Effector memory CD8-positive, alpha-beta T cell (primary cell): ENCODE data around the gene EIF2AK3.
A peak's percentile ranks its signal among the peaks of the same experiment; 100 is the strongest.

Experiments used
- ATAC-seq: fragments of 150-1000 bp; cut with Tn5 transposase; replicated peaks from 2 replicates; pipeline ENCODE4 v1.10.0; 2021; ENCODE audit warnings: mild to moderate bottlenecking, moderate library complexity
- DNase-seq, 3 experiments: peaks; one replicate each; pipeline ENCODE4 v3.0.0; 2021
- H3K27ac Mint-ChIP-seq, 2 donors: one replicate each; pipeline ENCODE4 v1.8.0; 2022; ENCODE audit warnings: mild to moderate bottlenecking in 2 of 2, mixed read lengths in 2 of 2, moderate library complexity in 2 of 2
- H3K27me3 Mint-ChIP-seq, 2 donors: one replicate each; pipeline ENCODE4 v1.8.0; 2022; ENCODE audit warnings: mixed read lengths in 2 of 2
- H3K36me3 Mint-ChIP-seq: one replicate; pipeline ENCODE4 v1.8.0; 2022; ENCODE audit warnings: mild to moderate bottlenecking, moderate library complexity, mixed read lengths; ENCODE audit not compliant: insufficient read depth
- H3K4me1 Mint-ChIP-seq, 2 donors: one replicate each; pipeline ENCODE4 v1.8.0; 2022; ENCODE audit warnings: low read depth in 2 of 2, mixed read lengths in 2 of 2
- H3K4me3 Mint-ChIP-seq, 2 donors: one replicate each; pipeline ENCODE4 v1.8.0; 2022; ENCODE audit warnings: mild to moderate bottlenecking in 2 of 2, mixed read lengths in 2 of 2, moderate library complexity in 2 of 2
- H3K9me3 Mint-ChIP-seq, 2 donors: one replicate each; pipeline ENCODE4 v1.8.0; 2022; ENCODE audit warnings: mixed read lengths in 2 of 2
- total RNA-seq, 9 experiments: gene quantifications; one replicate each; lab custom pipeline; 2026; lab: John Stamatoyannopoulos, UW

The EIF2AK3 gene
- 88.4 to 136 (median 98.2) reads per million in 9 experiments for total RNA-seq

- Mint-ChIP-seq H3K27me3 (no peaks in the 10 kb centered on the region), H3K27ac (no peak within 1 kb of the TSS), H3K36me3 (peaks cover 3% of the 10 kb centered on the region), H3K9me3 (no peaks in the 10 kb centered on the region), H3K4me1 (peaks cover 3 to 18% of the 10 kb centered on the region in 2 donors), H3K4me3 (no peak within 1 kb of the TSS)
- DNase-seq (peak; percentile 92 to 95 (median 95)), ATAC-seq (peak; percentile 79)
Measured at GRCh38 chr2:88627055-88627855, at the start of gene EIF2AK3. TSS of gene EIF2AK3 (minus strand) at chr2:88627464. CDS start at chr2:88627274, 190 bp downstream.

DNA sequence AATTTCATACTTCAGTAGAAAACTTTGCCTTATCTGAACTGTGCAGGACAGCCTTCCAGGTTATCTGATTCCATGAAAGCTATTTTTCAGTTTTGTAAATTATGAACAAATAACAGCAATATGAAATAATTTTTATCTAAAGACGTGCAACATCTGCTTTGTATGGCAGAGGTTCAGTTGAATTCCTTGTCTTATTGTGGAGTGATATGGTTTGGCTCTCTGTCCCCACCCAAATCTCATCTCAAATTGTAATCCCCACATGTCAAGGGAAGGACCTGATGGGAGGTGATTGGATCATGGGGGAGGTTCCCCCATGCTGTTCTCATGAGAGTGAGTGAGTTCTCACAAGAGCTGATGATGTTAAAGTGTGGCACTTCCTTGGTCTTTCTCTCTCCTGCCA is 46.1 kb upstream of the EIF2AK3 start:
- no peak for DNase-seq
- Mint-ChIP-seq H3K4me3 (no peak overlapping the region), H3K36me3 (peaks cover 2% of the 10 kb centered on the region), H3K27me3 (peaks cover 0 to 16% of the 10 kb centered on the region in 2 donors), H3K4me1 (peaks cover 4% of the 10 kb centered on the region in 2 donors), H3K9me3 (no peaks in the 10 kb centered on the region), H3K27ac (no peak overlapping the region)
- ATAC-seq, result no peak

- Mint-ChIP-seq H3K9me3 (no peaks in the 10 kb centered on the region), H3K4me1 (peaks cover 4% of the 10 kb centered on the region in 2 donors), H3K27ac (no peak overlapping the region), H3K27me3 (peaks cover 0 to 7% of the 10 kb centered on the region in 2 donors), H3K4me3 (no peak overlapping the region), H3K36me3 (peaks cover 2% of the 10 kb centered on the region)
- ATAC-seq (peak; percentile 78), DNase-seq (peak; percentile 15 to 25 (median 24))
Measured at GRCh38 chr2:88671786-88672427, 44.6 kb upstream of the EIF2AK3 start.

DNA sequence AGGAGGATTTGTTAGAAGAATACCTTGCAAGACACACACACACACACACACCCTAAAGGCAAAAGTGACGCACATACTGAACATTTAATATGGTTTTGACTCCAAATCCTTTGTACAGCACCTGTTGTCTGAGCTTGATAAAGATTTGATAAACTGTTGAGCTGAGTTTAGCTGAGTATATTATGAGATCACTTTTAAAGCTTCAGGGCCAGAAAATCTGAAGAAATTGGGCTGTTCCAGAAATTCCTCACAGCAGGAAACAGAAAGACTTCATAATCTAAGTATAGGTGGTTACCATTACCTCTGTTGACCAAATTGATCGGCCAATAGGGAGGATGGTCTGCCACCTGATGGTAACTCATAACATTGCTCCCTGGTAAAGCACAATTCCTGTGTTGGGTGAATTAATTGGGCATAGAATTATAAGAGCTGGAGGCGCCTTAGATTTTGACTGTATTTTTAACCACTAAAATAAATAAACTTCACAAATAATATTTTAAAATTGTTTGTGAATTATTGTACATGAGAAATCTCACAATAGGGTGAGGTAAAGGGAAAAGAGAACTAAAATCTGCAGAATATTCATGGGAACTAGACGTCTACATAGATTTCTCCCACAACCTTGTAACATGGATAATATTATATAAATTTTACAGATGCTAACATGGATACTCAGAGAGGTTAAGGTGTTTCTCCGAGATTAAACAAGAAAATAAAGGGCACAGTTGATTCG is 42.4 kb upstream of the EIF2AK3 start:
- ATAC-seq, result peak; percentile 80
- peaks cover 4% of the 10 kb centered on the region in 2 donors for H3K4me1 Mint-ChIP-seq
- H3K36me3 Mint-ChIP-seq, result peaks cover 2% of the 10 kb centered on the region
- H3K27ac Mint-ChIP-seq, result no peak overlapping the region
- H3K9me3 Mint-ChIP-seq, result no peaks in the 10 kb centered on the region
- DNase-seq, result peak; percentile 21 to 37 (median 23)
- H3K4me3 Mint-ChIP-seq, result no peak overlapping the region
- peaks cover 0 to 7% of the 10 kb centered on the region in 2 donors for H3K27me3 Mint-ChIP-seq

- DNase-seq (no peak), ATAC-seq (no peak)
- no peak overlapping the region for H3K4me3 Mint-ChIP-seq
- H3K27ac Mint-ChIP-seq, result no peak overlapping the region
- H3K27me3 Mint-ChIP-seq, result peaks cover 0 to 7% of the 10 kb centered on the region in 2 donors
- H3K4me1 Mint-ChIP-seq, result peaks cover 4% of the 10 kb centered on the region in 2 donors
- no peaks in the 10 kb centered on the region for H3K9me3 Mint-ChIP-seq
- peaks cover 2% of the 10 kb centered on the region for H3K36me3 Mint-ChIP-seq
Measured at GRCh38 chr2:88668862-88669261, 41.6 kb upstream of the EIF2AK3 start.

GRCh38 chr2:88667219-88667618 is 40.0 kb upstream of the EIF2AK3 start:
- no peak overlapping the region for H3K4me3 Mint-ChIP-seq
- no peaks in the 10 kb centered on the region for H3K9me3 Mint-ChIP-seq
- ATAC-seq (no peak), DNase-seq (no peak)
- peaks cover 0 to 5% of the 10 kb centered on the region in 2 donors for H3K27me3 Mint-ChIP-seq
- peaks cover 2% of the 10 kb centered on the region for H3K36me3 Mint-ChIP-seq
- peaks cover 4% of the 10 kb centered on the region in 2 donors for H3K4me1 Mint-ChIP-seq
- peak overlapping the region in 1 of 2 donors; percentile 10 for H3K27ac Mint-ChIP-seq

DNA sequence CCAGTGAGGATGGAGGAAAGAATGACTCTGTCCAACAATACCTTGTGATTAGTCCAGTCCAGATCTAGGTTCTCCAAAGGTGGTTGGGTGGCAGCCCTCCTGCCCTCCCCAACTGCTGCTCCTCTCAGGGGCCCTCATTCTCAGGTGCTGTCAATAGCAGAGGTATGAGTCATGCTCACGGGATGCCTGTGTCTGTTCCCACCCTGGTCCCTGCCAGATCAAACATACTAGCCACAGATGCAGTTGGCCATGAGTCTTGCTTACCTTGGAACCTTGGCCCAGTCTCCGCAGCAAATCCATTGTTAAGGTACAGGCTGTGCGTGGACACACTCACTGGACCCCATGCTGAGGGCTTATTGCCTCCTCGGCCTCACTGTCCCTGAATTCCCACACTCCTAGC is 39.3 kb upstream of the EIF2AK3 start:
- Mint-ChIP-seq H3K27me3 (no peaks in the 10 kb centered on the region), H3K9me3 (no peaks in the 10 kb centered on the region), H3K4me1 (no peaks in the 10 kb centered on the region), H3K36me3 (peaks cover under 1% of the 10 kb centered on the region), H3K4me3 (no peak overlapping the region), H3K27ac (no peak overlapping the region)
- no peak for ATAC-seq
- DNase-seq, result no peak

DNA sequence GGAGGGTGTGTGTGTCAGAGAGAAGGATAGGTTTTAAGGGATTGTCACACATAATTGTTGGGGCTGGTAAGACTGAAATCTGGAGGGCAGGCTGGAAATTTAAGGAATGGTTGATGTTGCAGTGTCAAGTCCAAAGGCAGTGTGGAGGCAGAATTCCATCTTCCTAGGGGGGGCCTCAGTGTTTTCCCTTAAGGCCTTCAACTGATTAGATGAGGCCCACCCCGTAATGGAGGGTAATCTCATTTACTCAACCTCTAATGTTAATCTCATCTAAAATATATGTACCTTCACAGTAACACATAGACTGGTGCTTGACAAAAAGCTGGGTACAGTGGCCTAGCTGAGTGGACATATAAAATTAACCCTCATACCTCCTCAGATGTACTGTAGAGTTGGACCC is 33.4 kb upstream of the EIF2AK3 start:
- no peak overlapping the region for H3K4me3 Mint-ChIP-seq
- DNase-seq (no peak), ATAC-seq (no peak)
- H3K36me3 Mint-ChIP-seq, result peaks cover 5% of the 10 kb centered on the region
- H3K27ac Mint-ChIP-seq, result no peak overlapping the region
- no peaks in the 10 kb centered on the region for H3K9me3 Mint-ChIP-seq
- H3K4me1 Mint-ChIP-seq, result no peaks in the 10 kb centered on the region
- no peaks in the 10 kb centered on the region for H3K27me3 Mint-ChIP-seq

- Mint-ChIP-seq H3K27me3 (no peaks in the 10 kb centered on the region), H3K4me1 (no peaks in the 10 kb centered on the region), H3K4me3 (no peak overlapping the region), H3K36me3 (peaks cover 5% of the 10 kb centered on the region), H3K9me3 (no peaks in the 10 kb centered on the region), H3K27ac (no peak overlapping the region)
- DNase-seq, result no peak
- no peak for ATAC-seq
Measured at GRCh38 chr2:88659538-88659915, 32.3 kb upstream of the EIF2AK3 start.

GRCh38 chr2:88658881-88659537 is 31.7 kb upstream of the EIF2AK3 start:
- Mint-ChIP-seq H3K27ac (no peak overlapping the region), H3K27me3 (no peaks in the 10 kb centered on the region)
- DNase-seq, result no peak

GRCh38 chr2:88658326-88658725 is 31.1 kb upstream of the EIF2AK3 start:
- Mint-ChIP-seq H3K4me1 (no peaks in the 10 kb centered on the region), H3K4me3 (no peak overlapping the region), H3K27me3 (no peaks in the 10 kb centered on the region), H3K27ac (no peak overlapping the region), H3K9me3 (no peaks in the 10 kb centered on the region), H3K36me3 (peaks cover 5% of the 10 kb centered on the region)
- ATAC-seq, result no peak
- no peak for DNase-seq

More at GRCh38 chr2:88658881-88659537, 31.7 kb upstream of the EIF2AK3 start:
- no peaks in the 10 kb centered on the region for H3K4me1 Mint-ChIP-seq
- no peak for ATAC-seq
- H3K36me3 Mint-ChIP-seq, result peaks cover 5% of the 10 kb centered on the region
- H3K4me3 Mint-ChIP-seq, result no peak overlapping the region
- no peaks in the 10 kb centered on the region for H3K9me3 Mint-ChIP-seq

GRCh38 chr2:88657131-88657530 is 29.9 kb upstream of the EIF2AK3 start:
- DNase-seq (no peak), ATAC-seq (no peak)
- H3K27me3 Mint-ChIP-seq, result no peaks in the 10 kb centered on the region
- H3K9me3 Mint-ChIP-seq, result no peaks in the 10 kb centered on the region
- H3K4me3 Mint-ChIP-seq, result no peak overlapping the region
- peaks cover 5% of the 10 kb centered on the region for H3K36me3 Mint-ChIP-seq
- H3K27ac Mint-ChIP-seq, result peak overlapping the region in 1 of 2 donors; percentile 26
- no peaks in the 10 kb centered on the region for H3K4me1 Mint-ChIP-seq

GRCh38 chr2:88656690-88657089 is 29.4 kb upstream of the EIF2AK3 start:
- no peak for ATAC-seq
- Mint-ChIP-seq H3K36me3 (peaks cover 5% of the 10 kb centered on the region), H3K9me3 (no peaks in the 10 kb centered on the region), H3K4me3 (no peak overlapping the region), H3K27ac (no peak overlapping the region), H3K27me3 (no peaks in the 10 kb centered on the region), H3K4me1 (peaks cover 0 to 3% of the 10 kb centered on the region in 2 donors)
- no peak for DNase-seq
